IMR-90 (cell line): ENCODE results near the gene OGFOD1. TPM values are rescaled to one million over a fixed set of nuclear protein-coding genes. Genes with fewer than 3 reads are reported as not detected.

Source experiments
- ATAC-seq: fragments of 200-7000 bp; cut with Tn5 transposase; 2 replicates; pipeline ENCODE4 v1.9.1; 2020; ENCODE audit warnings: low read depth, mild to moderate bottlenecking, moderate library complexity
- BruUV-seq: library from RNA; stranded (reverse); fragments of 400-500 nt; replicated peaks from 2 replicates; lab custom pipeline; 2021; lab: Mats Ljungman, UMichigan
- CTCF ChIA-PET: fragments of 300-600 bp; formaldehyde crosslinking; extraction: SDS; loops from one replicate; lab custom pipeline; 2021; ENCODE audit warnings: antibody characterized with exemption; lab: Yijun Ruan, JAX
- POLR2A ChIA-PET: fragments of 300-600 bp; sonication (Branson Sonifier 250); formaldehyde crosslinking; loops from one replicate; lab custom pipeline; 2022; ENCODE audit warnings: antibody characterized with exemption; ENCODE audit not compliant: unreplicated experiment; lab: Charles Lee
- DNase-seq: peaks from one replicate; pipeline ENCODE4 v3.0.0; 2013
- H2AFZ ChIP-seq: replicated peaks from 2 replicates; pipeline ENCODE3; 2013; ENCODE audit warnings: low read length, mild to moderate bottlenecking; ENCODE audit not compliant: poor library complexity
- H2AK5ac ChIP-seq: 2 replicates; pipeline ENCODE4 v1.6.1; 2013; ENCODE audit warnings: low read depth, low read length, inconsistent platforms
- H2AK9ac ChIP-seq: replicated peaks from 2 replicates; pipeline ENCODE3; 2013; ENCODE audit warnings: mild to moderate bottlenecking, low read depth, low read length, moderate library complexity; ENCODE audit not compliant: poor library complexity
- H2BK120ac ChIP-seq: 2 replicates; pipeline ENCODE4 v1.6.1; 2013; ENCODE audit warnings: low read depth, low read length, inconsistent platforms
- H2BK15ac ChIP-seq: 3 replicates; pipeline ENCODE4 v1.6.1; 2013; ENCODE audit warnings: low read depth, low read length, inconsistent platforms
- H2BK20ac ChIP-seq: 2 replicates; pipeline ENCODE4 v1.6.1; 2013; ENCODE audit warnings: low read depth, mild to moderate bottlenecking, inconsistent platforms, low read length, moderate library complexity
- H2BK5ac ChIP-seq: 2 replicates; pipeline ENCODE4 v1.6.1; 2013; ENCODE audit warnings: mild to moderate bottlenecking, low read depth, low read length, inconsistent platforms; ENCODE audit not compliant: poor library complexity, severe bottlenecking
- H3K14ac ChIP-seq: replicated peaks from 2 replicates; pipeline ENCODE4 v1.6.1; 2013; ENCODE audit warnings: low read depth, low read length, inconsistent platforms
- H3K18ac ChIP-seq: 2 replicates; pipeline ENCODE4 v1.6.1; 2013; ENCODE audit warnings: low read depth, low read length, control low read depth
- H3K23ac ChIP-seq: 2 replicates; pipeline ENCODE4 v1.6.1; 2013; ENCODE audit warnings: low read depth, low read length, inconsistent platforms
- H3K27ac ChIP-seq: 2 replicates; pipeline ENCODE4 v1.5.1; 2013; ENCODE audit warnings: mild to moderate bottlenecking, control low read depth, low read length; ENCODE audit not compliant: insufficient read depth
- H3K27me3 ChIP-seq: 2 replicates; pipeline ENCODE4 v1.6.1; 2013; ENCODE audit warnings: low read length; ENCODE audit not compliant: control insufficient read depth, insufficient read depth
- H3K36me3 ChIP-seq: 2 replicates; pipeline ENCODE4 v1.6.1; 2013; ENCODE audit warnings: low read length, mixed read lengths; ENCODE audit not compliant: control insufficient read depth, insufficient read depth
- H3K4ac ChIP-seq: 2 replicates; pipeline ENCODE4 v1.6.1; 2013; ENCODE audit warnings: low read depth, low read length, inconsistent platforms
- H3K4me1 ChIP-seq: 2 replicates; pipeline ENCODE4 v1.6.1; 2013; ENCODE audit warnings: low read length, mixed read lengths; ENCODE audit not compliant: control insufficient read depth, insufficient read depth
- H3K4me2 ChIP-seq: 2 replicates; pipeline ENCODE4 v1.6.1; 2013; ENCODE audit warnings: low read depth, mild to moderate bottlenecking, control low read depth, low read length, moderate library complexity
- H3K4me3 ChIP-seq: 2 replicates; pipeline ENCODE4 v1.5.1; 2013; ENCODE audit warnings: low read depth, mild to moderate bottlenecking, control low read depth, low read length, moderate library complexity; ENCODE audit not compliant: insufficient read depth
- H3K56ac ChIP-seq: 2 replicates; pipeline ENCODE4 v1.6.1; 2013; ENCODE audit warnings: low read length, inconsistent platforms; ENCODE audit not compliant: insufficient read depth; ENCODE audit errors: extremely low read depth
- H3K79me1 ChIP-seq, 2 experiments: 2 replicates each; pipeline ENCODE4 v1.6.1; 2013; ENCODE audit warnings: low read length in 2 of 2, inconsistent platforms in 1 of 2, low read depth in 1 of 2
- H3K9ac ChIP-seq: 2 replicates; pipeline ENCODE4 v1.6.1; 2013; ENCODE audit warnings: low read depth, low read length, control low read depth
- H3K9me1 ChIP-seq: 2 replicates; pipeline ENCODE4 v1.6.1; 2013; ENCODE audit warnings: low read length, inconsistent platforms; ENCODE audit not compliant: insufficient read depth
- H3K9me3 ChIP-seq: 2 replicates; pipeline ENCODE4 v1.6.1; 2013; ENCODE audit warnings: low read length; ENCODE audit not compliant: control insufficient read depth, insufficient read depth
- H4K20me1 ChIP-seq: 2 replicates; pipeline ENCODE4 v1.6.1; 2013; ENCODE audit warnings: low read length, inconsistent platforms; ENCODE audit not compliant: insufficient read depth
- H4K5ac ChIP-seq: 2 replicates; pipeline ENCODE4 v1.6.1; 2013; ENCODE audit warnings: mild to moderate bottlenecking, low read depth, low read length, control low read depth
- H4K8ac ChIP-seq, 2 experiments: 2 replicates each; pipeline ENCODE4 v1.6.1; 2013; ENCODE audit warnings: low read depth in 2 of 2, low read length in 2 of 2, control low read depth in 1 of 2, inconsistent platforms in 1 of 2
- H4K91ac ChIP-seq: 2 replicates; pipeline ENCODE4 v1.6.1; 2013; ENCODE audit warnings: low read depth, low read length, inconsistent platforms; ENCODE audit not compliant: insufficient read depth
- CEBPB ChIP-seq: IDR thresholded peaks from 2 replicates; pipeline ENCODE4 v1.6.1; 2012; ENCODE audit warnings: low read depth, low read length, improper control_type of control experiment
- CHD1 ChIP-seq: IDR thresholded peaks from 2 replicates; pipeline ENCODE4 v1.6.1; 2012; ENCODE audit warnings: low read depth, low read length, improper control_type of control experiment
- ELK1 ChIP-seq: fragments of 150-350 bp; IDR thresholded peaks from 2 replicates; pipeline ENCODE4 v1.6.1; 2016; ENCODE audit warnings: low read depth, mild to moderate bottlenecking, low read length, moderate library complexity, borderline replicate concordance
- FOS ChIP-seq: fragments of 150-350 bp; IDR thresholded peaks from 2 replicates; pipeline ENCODE4 v1.6.1; 2016; ENCODE audit warnings: low read depth, low read length
- MAFK ChIP-seq: IDR thresholded peaks from 2 replicates; pipeline ENCODE4 v1.6.1; 2012; ENCODE audit warnings: low read depth, low read length, improper control_type of control experiment
- MAZ ChIP-seq: IDR thresholded peaks from 2 replicates; pipeline ENCODE4 v1.6.1; 2012; ENCODE audit warnings: low read depth, mild to moderate bottlenecking, low read length, improper control_type of control experiment, moderate library complexity, borderline replicate concordance
- MXI1 ChIP-seq: IDR thresholded peaks from 2 replicates; pipeline ENCODE4 v1.6.1; 2012; ENCODE audit warnings: low read depth, mild to moderate bottlenecking, low read length, moderate library complexity, borderline replicate concordance
- POLR2A ChIP-seq: IDR thresholded peaks from 2 replicates; pipeline ENCODE4 v1.6.1; 2012; ENCODE audit warnings: mild to moderate bottlenecking, low read depth, low read length
- RCOR1 ChIP-seq: IDR thresholded peaks from 2 replicates; pipeline ENCODE4 v1.6.1; 2012; ENCODE audit warnings: mild to moderate bottlenecking, low read length, improper control_type of control experiment; ENCODE audit not compliant: insufficient replicate concordance
- RFX5 ChIP-seq: IDR thresholded peaks from 2 replicates; pipeline ENCODE4 v1.8.0; 2012; ENCODE audit warnings: low read depth, mild to moderate bottlenecking, low read length, moderate library complexity
- SMC3 ChIP-seq: fragments of 150-350 bp; IDR thresholded peaks from 2 replicates; pipeline ENCODE4 v1.6.1; 2016; ENCODE audit warnings: low read depth, mild to moderate bottlenecking, antibody characterized with exemption, low read length, moderate library complexity
- USF2 ChIP-seq: fragments of 150-350 bp; IDR thresholded peaks from 2 replicates; pipeline ENCODE4 v1.6.1; 2017; ENCODE audit warnings: mild to moderate bottlenecking, antibody characterized with exemption, low read length, low read depth
- WGBS, 2 experiments: methylation state at CpG; one replicate each; pipeline versions ENCODE4 v1.1.5 to v1.1.7; 2013; ENCODE audit warnings: missing lambda C conversion rate in 2 of 2; ENCODE audit not compliant: insufficient read length in 1 of 2; ENCODE audit errors: extremely low coverage in 2 of 2; 5-methylcytosine and 5-hydroxymethylcytosine counted together
- dilution Hi-C: fragments of 300-500 bp; cut with HindIII; formaldehyde crosslinking; loops from one replicate; pipeline ENCODE4 v1.14.3; 2018; ENCODE audit warnings: low sequenced_read_pairs; ENCODE audit not compliant: unreplicated experiment
- in situ Hi-C: fragments of 300-500 bp; cut with MboI; formaldehyde crosslinking; loops from 3 replicates; pipeline ENCODE4 v1.14.3; 2019; ENCODE audit warnings: low sequenced_read_pairs, inconsistent platforms, mixed read lengths
- intact Hi-C: fragments of 100-400 bp; cut with micrococcal nuclease; formaldehyde crosslinking; loops from 2 replicates; pipeline ENCODE4 v1.10.0; 2022
- polyA plus RNA-seq, 3 experiments: library from polyadenylated mRNA; depleted of rRNA; stranded (reverse); fragments of >200 nt; gene quantifications; 2 replicates each; pipeline ENCODE4 v1.2.3, GENCODE V29; 2012; ENCODE audit warnings: low replicate concordance in 1 of 3
- total RNA-seq: library from RNA; depleted of rRNA; stranded (reverse); fragments of >200 nt; gene quantifications from 2 replicates; pipeline ENCODE4 v1.2.3, GENCODE V29; 2012
- TF ChIP-seq, protein P1 (sequence below): conservative IDR thresholded peaks from 2 replicates; pipeline ENCODE4 v1.5.1; 2012; ENCODE audit warnings: mild to moderate bottlenecking, low read depth, low read length, improper control_type of control experiment

The OGFOD1 gene
- total and polyA plus RNA-seq, 2 of the 4 experiments (the other 2 are of a cell fraction): 43.5 to 103 TPM

GRCh38 chr16:56470666-56471065 lies 19.3 kb downstream of the OGFOD1 start:
- Histone ChIP-seq H3K56ac (no peak overlapping the region), H2AK9ac (no peak overlapping the region), H2AK5ac (no peak overlapping the region), H3K79me1 (peaks cover 3 to 7% of the 10 kb centered on the region in 2 experiments; a peak in 3 of 4 replicates), H3K4ac (no peak overlapping the region), H3K18ac (no peak overlapping the region), H4K8ac (no peak overlapping the region), H3K4me3 (no peak overlapping the region), H4K20me1 (no peaks in the 10 kb centered on the region), H3K4me2 (no peak overlapping the region), H3K27ac (no peak overlapping the region), H2BK120ac (no peak overlapping the region), H3K14ac (no peak overlapping the region), H2AFZ (no peak overlapping the region), H2BK15ac (no peak overlapping the region), H3K4me1 (no peaks in the 10 kb centered on the region), H3K36me3 (peaks cover 53% of the 10 kb centered on the region), H3K27me3 (no peaks in the 10 kb centered on the region), H3K9ac (no peak overlapping the region), H3K9me3 (no peaks in the 10 kb centered on the region), H3K9me1 (no peaks in the 10 kb centered on the region), H2BK20ac (no peak overlapping the region), H3K23ac (no peak overlapping the region), H2BK5ac (no peak overlapping the region), H4K5ac (no peak overlapping the region), H4K91ac (no peak overlapping the region)
- POLR2A ChIA-PET: no interaction called here
- WGBS, 2 experiments: no CpG with 5 or more reads among the region's 1 CpG
- TF ChIP-seq CHD1 (no peak), CEBPB (no peak), POLR2A (no peak), SMC3 (no peak), ELK1 (no peak), MAFK (no peak), RFX5 (no peak), MXI1 (no peak), RCOR1 (no peak), USF2 (no peak), FOS (no peak), MAZ (no peak)
- TF ChIP-seq, protein P1, sequence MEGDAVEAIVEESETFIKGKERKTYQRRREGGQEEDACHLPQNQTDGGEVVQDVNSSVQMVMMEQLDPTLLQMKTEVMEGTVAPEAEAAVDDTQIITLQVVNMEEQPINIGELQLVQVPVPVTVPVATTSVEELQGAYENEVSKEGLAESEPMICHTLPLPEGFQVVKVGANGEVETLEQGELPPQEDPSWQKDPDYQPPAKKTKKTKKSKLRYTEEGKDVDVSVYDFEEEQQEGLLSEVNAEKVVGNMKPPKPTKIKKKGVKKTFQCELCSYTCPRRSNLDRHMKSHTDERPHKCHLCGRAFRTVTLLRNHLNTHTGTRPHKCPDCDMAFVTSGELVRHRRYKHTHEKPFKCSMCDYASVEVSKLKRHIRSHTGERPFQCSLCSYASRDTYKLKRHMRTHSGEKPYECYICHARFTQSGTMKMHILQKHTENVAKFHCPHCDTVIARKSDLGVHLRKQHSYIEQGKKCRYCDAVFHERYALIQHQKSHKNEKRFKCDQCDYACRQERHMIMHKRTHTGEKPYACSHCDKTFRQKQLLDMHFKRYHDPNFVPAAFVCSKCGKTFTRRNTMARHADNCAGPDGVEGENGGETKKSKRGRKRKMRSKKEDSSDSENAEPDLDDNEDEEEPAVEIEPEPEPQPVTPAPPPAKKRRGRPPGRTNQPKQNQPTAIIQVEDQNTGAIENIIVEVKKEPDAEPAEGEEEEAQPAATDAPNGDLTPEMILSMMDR: no peak
- in situ Hi-C loops (no loop called here), intact Hi-C loops (loop anchor here (2.0 kb wide), 1 partner anchor 14 kb away; no protein-coding TSS in a partner anchor), dilution Hi-C loops (no loop called here)
- no peak for ATAC-seq
- no peak for DNase-seq
- CTCF ChIA-PET: interaction anchor here (1.0 kb wide), 1 partner anchor 231 kb away, joined by 4 read pairs; no protein-coding TSS in a partner anchor
- BruUV-seq: no TSS peak
